KOPT-K1 (cell line): Measurements from ENCODE around the gene ATG16L2.
"Not testable (repeated sequence)": the region's sequence is repeated elsewhere in the genome, so short reads cannot be mapped to it uniquely, and the experiment has no call there.

Experiments
- H3K27ac ChIP-seq: fragments of 200-600 bp; sonication (generic); 2 replicates; pipeline ENCODE4 v1.5.1; 2016; ENCODE audit warnings: antibody characterized with exemption, mild to moderate bottlenecking, low read depth, low read length; ENCODE audit not compliant: poor library complexity, severe bottlenecking
- H3K36me3 ChIP-seq: fragments of 200-600 bp; sonication (generic); 2 replicates; pipeline ENCODE4 v1.5.1; 2017; ENCODE audit warnings: antibody characterized with exemption, mild to moderate bottlenecking, low read length, moderate library complexity; ENCODE audit not compliant: insufficient read depth
- H3K9me3 ChIP-seq: fragments of 200-600 bp; sonication (generic); 2 replicates; pipeline ENCODE4 v1.5.1; 2017; ENCODE audit warnings: antibody characterized with exemption, low read length, mild to moderate bottlenecking; ENCODE audit not compliant: insufficient read depth, poor library complexity, severe bottlenecking

Gene ATG16L2

DNA sequence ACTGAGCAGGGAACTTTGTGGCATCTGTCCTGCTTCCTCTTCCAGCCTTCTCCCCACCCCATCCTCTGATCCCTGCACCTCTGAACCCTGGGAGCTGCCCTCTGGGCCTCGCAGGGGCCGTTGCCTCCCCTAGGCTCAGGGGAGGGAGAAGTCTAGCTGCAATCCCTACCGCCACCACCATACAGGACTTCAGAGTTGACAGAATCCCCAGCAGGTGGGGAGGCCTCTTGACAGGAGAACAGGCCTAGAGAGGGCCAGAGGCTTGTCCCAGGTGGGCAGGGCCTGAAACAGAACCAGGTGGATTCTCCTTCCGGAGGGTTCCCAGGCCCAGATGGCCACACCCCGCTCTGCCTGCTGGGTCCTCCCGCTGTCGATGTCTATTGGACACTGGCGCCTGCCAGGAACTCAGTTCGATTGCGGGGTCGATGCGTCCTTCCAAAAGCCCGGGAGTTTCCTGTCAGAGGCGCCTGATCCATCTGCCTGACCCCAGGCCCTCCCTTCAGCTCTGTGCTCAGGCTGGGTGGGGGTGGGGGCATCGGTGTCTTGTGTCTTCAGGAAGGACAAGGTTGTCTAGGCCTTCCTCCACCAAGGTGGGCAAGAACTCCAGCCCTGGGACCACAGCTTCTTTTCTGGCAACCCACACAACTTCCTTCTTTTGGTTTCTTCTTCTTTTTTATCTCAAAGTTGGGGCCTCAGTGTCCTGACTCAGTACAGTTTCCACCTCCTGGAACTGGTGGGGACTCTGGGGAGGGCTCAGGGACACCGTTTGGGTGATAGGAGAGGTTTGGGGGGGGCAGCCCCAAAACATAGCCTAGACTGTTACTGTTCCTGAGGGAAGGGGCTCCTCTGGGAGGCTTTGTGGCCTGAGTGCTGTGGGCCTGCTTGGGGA, 26.8 kb upstream of the ATG16L2 start:
- no peaks in the 10 kb centered on the region for H3K36me3 ChIP-seq
- no peaks in the 10 kb centered on the region for H3K9me3 ChIP-seq
- no peak overlapping the region for H3K27ac ChIP-seq

GRCh38 chr11:72788241-72788640, 26.0 kb upstream of the ATG16L2 start:
- Histone ChIP-seq H3K9me3 (no peaks in the 10 kb centered on the region), H3K27ac (no peak overlapping the region), H3K36me3 (no peaks in the 10 kb centered on the region)

DNA sequence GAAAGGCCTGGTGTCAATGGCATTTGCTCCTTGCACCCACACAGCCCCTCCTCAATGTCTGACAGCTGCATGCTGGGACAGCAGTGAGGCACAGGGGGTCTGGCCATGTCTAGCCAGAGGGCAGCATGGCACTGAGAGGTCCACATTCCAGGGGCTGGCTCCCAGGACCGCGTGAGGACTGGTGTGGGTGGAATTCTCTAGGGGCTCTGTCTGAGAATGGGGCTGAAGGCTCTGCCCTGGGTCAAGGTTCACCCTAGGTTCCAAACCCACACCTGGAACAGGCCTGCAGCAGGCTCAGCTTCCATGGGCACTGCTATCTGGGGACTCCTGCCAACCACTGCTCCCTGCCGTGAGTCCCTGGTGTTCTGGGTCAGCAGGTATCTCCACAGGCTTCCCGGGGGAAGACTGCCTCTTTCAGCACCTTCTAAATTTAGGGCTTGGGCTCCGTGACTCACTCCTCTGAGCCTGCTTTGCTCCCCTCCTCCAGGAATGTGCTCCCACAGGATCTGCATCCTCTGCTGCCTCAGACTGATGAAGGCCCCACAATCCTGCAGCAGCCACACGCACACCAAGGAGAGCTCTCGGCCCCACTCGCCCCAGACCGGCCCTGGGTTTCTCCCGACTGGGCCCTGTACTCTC, 24.6 kb upstream of the ATG16L2 start:
- Histone ChIP-seq H3K36me3 (no peaks in the 10 kb centered on the region), H3K9me3 (no peaks in the 10 kb centered on the region), H3K27ac (no peak overlapping the region)

GRCh38 chr11:72791228-72791627, 23.0 kb upstream of the ATG16L2 start:
- not testable (repeated sequence) for H3K9me3 ChIP-seq, H3K36me3 ChIP-seq, H3K27ac ChIP-seq

DNA sequence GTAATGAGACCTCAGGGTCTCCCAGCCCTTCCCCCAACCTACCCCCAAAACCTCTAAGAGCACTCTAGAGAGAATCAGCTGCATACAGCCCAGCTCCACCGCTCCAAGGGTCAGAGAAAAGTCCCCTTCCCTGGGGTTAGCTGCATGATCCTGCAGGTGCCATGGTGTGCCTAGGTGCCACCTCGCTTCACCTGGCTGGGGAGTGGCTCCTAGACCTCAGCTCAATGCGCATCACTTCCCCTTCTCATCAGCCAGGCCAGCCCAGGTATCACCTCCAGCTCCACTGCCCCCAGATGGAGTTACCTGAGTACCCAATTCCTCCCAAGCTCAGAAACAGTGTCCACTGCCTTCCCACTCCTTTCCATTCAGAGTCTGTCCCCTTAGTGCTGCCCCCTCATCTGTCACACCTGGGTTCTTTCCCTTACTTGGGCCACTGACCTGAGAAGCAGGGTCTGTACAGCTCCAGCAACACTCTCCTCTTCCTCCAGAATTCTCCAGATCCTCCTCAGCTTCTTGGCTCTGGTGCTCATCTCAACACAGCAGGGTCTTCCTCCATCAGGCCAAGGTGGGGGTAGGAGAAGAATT, 21.7 kb upstream of the ATG16L2 start:
- Histone ChIP-seq H3K36me3 (no peaks in the 10 kb centered on the region), H3K9me3 (no peaks in the 10 kb centered on the region), H3K27ac (peak overlapping the region; percentile 69)

- Histone ChIP-seq H3K9me3 (no peaks in the 10 kb centered on the region), H3K27ac (peak overlapping the region; percentile 69), H3K36me3 (no peaks in the 10 kb centered on the region)
These were observed 21.2 kb upstream of the ATG16L2 start for GRCh38 chr11:72793076-72793424.

DNA sequence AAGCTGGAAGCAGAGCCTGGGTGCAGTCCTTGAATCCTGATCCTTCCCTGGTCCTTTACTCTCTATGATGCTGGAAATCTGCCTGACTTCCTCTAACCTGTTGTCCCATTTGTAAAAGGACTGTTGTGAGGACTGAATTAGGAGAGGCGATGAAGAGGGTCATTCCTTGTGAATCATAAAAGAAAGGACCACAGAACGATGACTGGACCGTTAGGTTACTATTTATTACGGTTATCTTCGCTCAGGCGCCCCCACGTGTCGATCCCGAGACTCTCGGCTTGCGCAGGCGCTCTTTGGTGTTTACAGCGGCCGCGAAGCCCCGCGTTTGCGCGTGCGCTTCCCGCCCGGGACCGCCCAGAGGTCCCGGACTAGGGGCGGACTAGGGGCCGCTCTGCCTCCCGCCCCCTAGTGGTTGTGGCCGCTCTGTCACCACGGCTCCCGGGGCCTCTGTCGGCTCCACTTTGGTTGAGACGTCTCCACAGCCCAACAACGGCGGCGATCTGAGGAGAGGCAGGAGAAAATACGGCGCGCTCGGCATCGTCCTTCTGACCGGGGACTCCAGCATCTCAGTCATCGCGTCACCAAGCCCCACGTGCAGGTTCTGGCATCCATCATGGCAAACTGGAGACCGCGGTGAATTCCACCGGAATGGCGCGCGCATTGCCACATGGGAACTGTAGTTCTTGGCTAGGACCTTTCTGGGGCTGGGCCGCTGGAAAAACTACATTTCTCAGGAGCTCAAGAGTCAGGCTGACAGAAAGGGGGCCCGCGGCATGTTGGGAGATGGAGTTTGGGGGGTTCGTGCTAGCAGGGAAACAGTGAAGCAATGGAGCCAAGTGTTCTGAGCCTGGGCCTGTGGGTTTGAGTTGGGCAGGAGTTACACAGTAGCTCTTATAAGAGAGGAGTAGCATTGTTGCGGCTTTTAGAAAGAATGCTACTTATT, 20.5 kb upstream of the ATG16L2 start, which contains the start of gene STARD10:
Gene STARD10, minus strand, starts transcription at position 623 of the 943 bp plus-strand sequence. CDS start 12,866 bp downstream, outside the sequence.
- H3K27ac ChIP-seq, result peak within 1 kb of the TSS; percentile 69
- no peaks in the 10 kb centered on the region for H3K36me3 ChIP-seq
- no peaks in the 10 kb centered on the region for H3K9me3 ChIP-seq

- no peak overlapping the region for H3K27ac ChIP-seq
- no peaks in the 10 kb centered on the region for H3K9me3 ChIP-seq
- no peaks in the 10 kb centered on the region for H3K36me3 ChIP-seq
These were observed 15.8 kb upstream of the ATG16L2 start for GRCh38 chr11:72798361-72798760.

- no peak overlapping the region for H3K27ac ChIP-seq
- no peaks in the 10 kb centered on the region for H3K9me3 ChIP-seq
These were observed 14.8 kb upstream of the ATG16L2 start for GRCh38 chr11:72799441-72799840.

GRCh38 chr11:72802822-72803221, 11.4 kb upstream of the ATG16L2 start:
- H3K27ac ChIP-seq, result no peak overlapping the region
- H3K36me3 ChIP-seq, result 0 out of 2 replicates have a peak, but pooled peaks cover 4% of the 10 kb centered on the region
- no peaks in the 10 kb centered on the region for H3K9me3 ChIP-seq

More at GRCh38 chr11:72799441-72799840, 14.8 kb upstream of the ATG16L2 start:
- no peaks in the 10 kb centered on the region for H3K36me3 ChIP-seq

DNA sequence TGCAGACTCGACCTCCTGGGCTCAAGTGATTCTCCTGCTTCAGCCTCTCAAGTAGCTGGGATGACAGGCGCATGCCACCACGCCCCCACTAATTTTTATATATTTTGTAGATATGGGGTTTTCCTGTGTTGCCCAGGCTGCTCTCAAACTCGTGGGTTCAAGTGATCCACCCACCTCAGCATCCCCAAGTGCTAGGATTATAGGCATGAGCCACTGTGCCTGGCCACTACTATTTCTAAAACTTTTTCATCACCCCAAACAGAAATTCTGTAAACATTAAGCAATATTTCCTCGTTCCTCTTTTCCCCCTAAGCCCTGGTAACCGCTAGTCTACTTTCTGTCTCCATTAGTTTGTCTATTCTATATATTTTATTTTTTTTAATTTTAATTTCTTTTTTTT, 9.0 kb upstream of the ATG16L2 start:
- Histone ChIP-seq H3K9me3 (no peaks in the 10 kb centered on the region), H3K27ac (no peak overlapping the region), H3K36me3 (peaks cover 27% of the 10 kb centered on the region)

- not testable (repeated sequence) for H3K27ac ChIP-seq, H3K9me3 ChIP-seq
- peaks cover 35% of the 10 kb centered on the region for H3K36me3 ChIP-seq
These were observed 7.8 kb upstream of the ATG16L2 start for GRCh38 chr11:72806378-72806777.

GRCh38 chr11:72807021-72807693, 7.1 kb upstream of the ATG16L2 start:
- Histone ChIP-seq H3K9me3 (no peaks in the 10 kb centered on the region), H3K27ac (no peak overlapping the region), H3K36me3 (peaks cover 40% of the 10 kb centered on the region)

DNA sequence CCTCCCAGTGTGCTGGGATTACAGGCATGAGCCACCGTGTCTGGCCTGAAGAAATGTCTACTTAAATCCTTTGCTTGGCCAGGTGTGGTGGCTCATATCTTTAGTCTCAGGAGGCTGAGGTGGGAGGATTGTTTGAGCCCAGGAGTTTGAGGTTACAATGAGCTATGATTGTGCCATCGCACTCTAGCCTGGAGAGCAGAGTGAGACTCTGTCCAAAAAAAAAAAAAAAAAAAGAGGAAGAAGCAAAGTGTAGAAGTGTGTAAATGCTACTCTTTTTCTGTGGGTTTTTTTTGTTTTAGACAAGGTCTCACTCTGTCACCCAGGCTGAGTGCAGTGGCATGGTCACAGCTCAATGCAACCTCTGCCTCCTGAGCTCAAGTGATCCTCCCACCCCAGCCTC, 6.4 kb upstream of the ATG16L2 start:
- Histone ChIP-seq H3K9me3 (no peaks in the 10 kb centered on the region), H3K36me3 (peaks cover 40% of the 10 kb centered on the region), H3K27ac (no peak overlapping the region)
